PC-9 (cell line): Measurements from ENCODE around the gene USP21. TPM values are rescaled to one million over a fixed set of nuclear protein-coding genes. Genes with fewer than 3 reads are reported as not detected.

Experiments
- BruUV-seq: library from RNA; stranded (reverse); fragments of 400-500 nt; replicated peaks from 2 replicates; lab custom pipeline; 2021; lab: Mats Ljungman, UMichigan
- CTCF ChIA-PET: fragments of 300-600 bp; sonication (Branson Sonifier 250); formaldehyde crosslinking; loops from one replicate; lab custom pipeline; 2022; ENCODE audit warnings: antibody characterized with exemption; lab: Charles Lee
- POLR2A ChIA-PET: fragments of 300-600 bp; sonication (Branson Sonifier 250); formaldehyde crosslinking; loops from one replicate; lab custom pipeline; 2022; ENCODE audit warnings: antibody characterized with exemption; ENCODE audit not compliant: unreplicated experiment; lab: Charles Lee
- DNase-seq, 2 experiments: peaks; one replicate each; pipeline versions ENCODE4 v3.0.0 to v3.0.0-alpha.2; 2015 to 2022; ENCODE audit warnings: mixed read lengths in 1 of 2
- H2AFZ ChIP-seq: fragments of 200-600 bp; sonication (generic); 2 replicates; pipeline ENCODE4 v1.8.1; 2017; ENCODE audit warnings: antibody characterized with exemption
- H3F3A ChIP-seq: fragments of 200-600 bp; sonication (generic); 2 replicates; pipeline ENCODE4 v1.8.1; 2017; ENCODE audit warnings: antibody characterized with exemption, mild to moderate bottlenecking, low read depth; ENCODE audit not compliant: insufficient read depth
- H3K27ac ChIP-seq: fragments of 200-600 bp; sonication (generic); 2 replicates; pipeline ENCODE4 v1.6.1; 2016; ENCODE audit warnings: mixed run types
- H3K27me3 ChIP-seq: fragments of 200-600 bp; sonication (generic); 2 replicates; pipeline ENCODE4 v1.6.1; 2016; ENCODE audit warnings: low read depth, mixed run types; ENCODE audit not compliant: insufficient read depth
- H3K36me3 ChIP-seq: fragments of 200-600 bp; sonication (generic); 2 replicates; pipeline ENCODE4 v1.6.1; 2016; ENCODE audit warnings: low read depth, mixed run types
- H3K4me1 ChIP-seq: fragments of 200-600 bp; sonication (generic); replicated peaks from 2 replicates; pipeline ENCODE4 v1.6.1; 2016; ENCODE audit warnings: mixed run types; ENCODE audit not compliant: insufficient read depth
- H3K4me2 ChIP-seq: fragments of 200-600 bp; sonication (generic); 2 replicates; pipeline ENCODE4 v1.6.1; 2017; ENCODE audit warnings: mixed run types
- H3K4me3 ChIP-seq: fragments of 200-600 bp; sonication (generic); 2 replicates; pipeline ENCODE4 v1.6.1; 2016; ENCODE audit warnings: mixed run types
- H3K79me2 ChIP-seq: fragments of 200-600 bp; sonication (generic); 2 replicates; pipeline ENCODE4 v1.6.1; 2017; ENCODE audit warnings: low read depth, mixed run types
- H3K9me2 ChIP-seq: fragments of 200-600 bp; sonication (generic); 2 replicates; pipeline ENCODE4 v1.8.1; 2017; ENCODE audit warnings: mild to moderate bottlenecking; ENCODE audit not compliant: insufficient read depth
- H3K9me3 ChIP-seq: fragments of 200-600 bp; sonication (generic); 2 replicates; pipeline ENCODE4 v1.8.1; 2016; ENCODE audit warnings: low read depth; ENCODE audit not compliant: insufficient read depth
- H4K20me1 ChIP-seq: fragments of 200-600 bp; sonication (generic); 2 replicates; pipeline ENCODE4 v1.8.1; 2017; ENCODE audit not compliant: insufficient read depth
- EZH2 ChIP-seq: fragments of 200-600 bp; sonication (generic); IDR thresholded peaks from 2 replicates; pipeline ENCODE4 v1.8.0; 2017; ENCODE audit warnings: antibody characterized with exemption, low read depth
- intact Hi-C: fragments of 100-400 bp; cut with micrococcal nuclease; formaldehyde crosslinking; loops from one replicate; pipeline ENCODE4 v1.10.0; 2022; ENCODE audit not compliant: unreplicated experiment
- total RNA-seq: library from RNA; stranded (reverse); gene quantifications from 2 replicates; pipeline ENCODE4 v1.2.3, GENCODE V29; 2021
- TF ChIP-seq, protein P1 (sequence below): fragments of 200-600 bp; sonication (generic); conservative IDR thresholded peaks from 2 replicates; pipeline ENCODE4 v1.6.1; 2017; ENCODE audit warnings: mixed run types, antibody characterized with exemption, mild to moderate bottlenecking, moderate library complexity

Gene USP21
- total RNA-seq, 1 experiment from 2014 or later, result 34.8 TPM

DNA sequence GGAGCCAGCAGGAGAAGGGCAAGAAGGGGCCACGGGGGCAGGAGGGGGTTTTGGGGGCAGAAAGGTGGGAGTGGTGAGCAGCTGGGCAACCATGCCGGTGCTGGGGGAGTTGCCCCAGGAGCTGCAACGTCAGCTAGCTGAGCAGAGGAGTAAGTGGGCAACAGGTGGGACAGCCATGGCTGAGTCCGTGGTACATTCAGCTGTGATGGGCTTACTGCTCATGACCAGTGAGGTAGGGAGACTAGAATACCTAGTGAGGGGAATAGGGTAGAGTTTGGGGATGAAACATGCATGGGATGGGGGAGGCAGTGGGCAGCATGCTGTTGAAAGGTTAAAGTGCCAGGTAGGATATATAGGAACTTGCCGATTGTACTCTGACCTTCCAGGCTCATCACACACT, 2.4 kb downstream of the USP21 start:
- Histone ChIP-seq H3K9me3 (no peaks in the 10 kb centered on the region), H3K4me1 (peaks cover 24% of the 10 kb centered on the region), H3K4me3 (no peak overlapping the region), H2AFZ (no peak overlapping the region), H3K9me2 (no peaks in the 10 kb centered on the region), H4K20me1 (no peaks in the 10 kb centered on the region), H3K27ac (no peak overlapping the region), H3K4me2 (no peak overlapping the region), H3K36me3 (peaks cover 11% of the 10 kb centered on the region), H3F3A (peaks cover 37% of the 10 kb centered on the region), H3K27me3 (no peaks in the 10 kb centered on the region), H3K79me2 (peaks cover 19% of the 10 kb centered on the region)
- no peak for DNase-seq
- TF ChIP-seq, protein P1, sequence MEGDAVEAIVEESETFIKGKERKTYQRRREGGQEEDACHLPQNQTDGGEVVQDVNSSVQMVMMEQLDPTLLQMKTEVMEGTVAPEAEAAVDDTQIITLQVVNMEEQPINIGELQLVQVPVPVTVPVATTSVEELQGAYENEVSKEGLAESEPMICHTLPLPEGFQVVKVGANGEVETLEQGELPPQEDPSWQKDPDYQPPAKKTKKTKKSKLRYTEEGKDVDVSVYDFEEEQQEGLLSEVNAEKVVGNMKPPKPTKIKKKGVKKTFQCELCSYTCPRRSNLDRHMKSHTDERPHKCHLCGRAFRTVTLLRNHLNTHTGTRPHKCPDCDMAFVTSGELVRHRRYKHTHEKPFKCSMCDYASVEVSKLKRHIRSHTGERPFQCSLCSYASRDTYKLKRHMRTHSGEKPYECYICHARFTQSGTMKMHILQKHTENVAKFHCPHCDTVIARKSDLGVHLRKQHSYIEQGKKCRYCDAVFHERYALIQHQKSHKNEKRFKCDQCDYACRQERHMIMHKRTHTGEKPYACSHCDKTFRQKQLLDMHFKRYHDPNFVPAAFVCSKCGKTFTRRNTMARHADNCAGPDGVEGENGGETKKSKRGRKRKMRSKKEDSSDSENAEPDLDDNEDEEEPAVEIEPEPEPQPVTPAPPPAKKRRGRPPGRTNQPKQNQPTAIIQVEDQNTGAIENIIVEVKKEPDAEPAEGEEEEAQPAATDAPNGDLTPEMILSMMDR, result no peak
- TF ChIP-seq EZH2, result no peak
- CTCF ChIA-PET, result no interaction called here
- POLR2A ChIA-PET, result no interaction called here
- BruUV-seq, result no TSS peak
- intact Hi-C loops, result no loop called here

DNA sequence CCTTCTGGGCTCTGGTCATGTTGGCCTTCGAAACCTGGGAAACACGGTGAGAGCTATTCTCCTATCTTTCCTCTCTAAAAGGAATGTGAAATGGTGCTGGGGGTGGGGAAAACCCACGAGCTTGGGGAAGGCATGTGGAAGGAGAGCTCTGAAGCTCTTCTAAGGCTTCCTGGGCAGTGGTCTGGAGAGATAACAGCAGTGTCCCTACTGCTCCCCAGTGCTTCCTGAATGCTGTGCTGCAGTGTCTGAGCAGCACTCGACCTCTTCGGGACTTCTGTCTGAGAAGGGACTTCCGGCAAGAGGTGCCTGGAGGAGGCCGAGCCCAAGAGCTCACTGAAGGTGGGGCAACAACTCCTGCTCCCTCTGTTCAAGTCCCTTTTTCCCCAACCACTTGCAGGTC, 2.8 kb downstream of the USP21 start:
- no peak overlapping the region for H3K4me3 ChIP-seq
- H3K9me2 ChIP-seq, result no peaks in the 10 kb centered on the region
- H4K20me1 ChIP-seq, result no peaks in the 10 kb centered on the region
- no TSS peak for BruUV-seq
- ChIA-PET CTCF (no interaction called here), POLR2A (interaction anchor here (0.7 kb wide), 1 partner anchor 109 kb away, joined by 3 read pairs; no protein-coding TSS in a partner anchor)
- H3K27ac ChIP-seq, result no peak overlapping the region
- H3K9me3 ChIP-seq, result no peaks in the 10 kb centered on the region
- no peak for DNase-seq
- H3K36me3 ChIP-seq, result peaks cover 8% of the 10 kb centered on the region
- H3K79me2 ChIP-seq, result peaks cover 19% of the 10 kb centered on the region
- H3K4me1 ChIP-seq, result peaks cover 25% of the 10 kb centered on the region
- no peak overlapping the region for H3K4me2 ChIP-seq
- intact Hi-C loops, result no loop called here
- no peaks in the 10 kb centered on the region for H3K27me3 ChIP-seq
- H2AFZ ChIP-seq, result no peak overlapping the region
- peaks cover 39% of the 10 kb centered on the region for H3F3A ChIP-seq
- TF ChIP-seq, protein P1, result no peak
- TF ChIP-seq EZH2, result no peak

DNA sequence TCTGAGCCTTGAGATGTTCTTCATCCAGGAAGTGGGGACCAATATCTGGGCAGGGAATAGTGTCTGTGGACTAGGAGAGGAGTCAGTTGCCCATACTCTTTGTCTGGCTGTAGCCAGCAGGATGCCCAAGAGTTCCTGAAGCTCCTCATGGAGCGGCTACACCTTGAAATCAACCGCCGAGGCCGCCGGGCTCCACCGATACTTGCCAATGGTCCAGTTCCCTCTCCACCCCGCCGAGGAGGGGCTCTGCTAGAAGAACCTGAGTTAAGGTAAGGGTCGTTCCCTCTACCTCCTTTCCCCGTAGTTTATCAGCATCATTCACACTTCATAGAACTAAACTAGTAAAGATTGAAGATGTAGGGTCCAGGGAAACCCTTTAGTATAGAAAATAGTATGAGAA, 3.5 kb downstream of the USP21 start:
- TF ChIP-seq, protein P1, result no peak
- TF ChIP-seq EZH2, result no peak

More for the DNA sequence above, 3.5 kb downstream of the USP21 start:
- Histone ChIP-seq H3K9me2 (no peaks in the 10 kb centered on the region), H4K20me1 (no peaks in the 10 kb centered on the region), H3K4me1 (peaks cover 29% of the 10 kb centered on the region), H3K36me3 (peaks cover 7% of the 10 kb centered on the region), H3K9me3 (no peaks in the 10 kb centered on the region), H3K27me3 (no peaks in the 10 kb centered on the region), H3K79me2 (peaks cover 19% of the 10 kb centered on the region), H3K4me2 (no peak overlapping the region), H2AFZ (no peak overlapping the region), H3K27ac (no peak overlapping the region), H3F3A (peaks cover 33% of the 10 kb centered on the region), H3K4me3 (no peak overlapping the region)
- intact Hi-C loops, result no loop called here
- ChIA-PET CTCF (interaction anchor here (0.7 kb wide), 1 partner anchor 19 kb away, joined by 3 read pairs; no protein-coding TSS in a partner anchor), POLR2A (interaction anchor here (0.7 kb wide), 1 partner anchor 110 kb away, joined by 3 read pairs; no protein-coding TSS in a partner anchor)
- BruUV-seq, result no TSS peak
- no peak for DNase-seq
